Measurements from ENCODE around the gene GRM1.

- no peak for TF ChIP-seq POLR2A (IDR thresholded peaks at IDR 0.05; ENCODE audit: low read depth)
- TF ChIP-seq CTCF (IDR thresholded peaks at IDR 0.05): no peak
- TF ChIP-seq POLR2AphosphoS5 (IDR thresholded peaks at IDR 0.05): no peak
- TF ChIP-seq EP300 (IDR thresholded peaks at IDR 0.05): no peak
These were observed 281.8 kb downstream of the GRM1 start for GRCh38 chr6:146310628-146311027.
